Mammary epithelial cell (primary cell): ENCODE results near the gene LRIG1.

ENCODE experiments used
- CTCF ChIP-seq, 2 donors: IDR thresholded peaks in 1 of 2; conservative IDR thresholded peaks in 1 of 2; 2 replicates each; pipeline ENCODE4 v1.5.1; 2011 to 2012; ENCODE audit warnings: inconsistent platforms in 2 of 2, low read length in 2 of 2, mild to moderate bottlenecking in 2 of 2, control low read depth in 1 of 2, low read depth in 1 of 2; ENCODE audit not compliant: insufficient read depth in 1 of 2; ENCODE audit errors: extremely low read depth in 1 of 2
- EZH2 ChIP-seq: IDR thresholded peaks from 2 replicates; pipeline ENCODE4 v1.6.1; 2012; ENCODE audit warnings: low read length, inconsistent platforms, borderline replicate concordance

- TF ChIP-seq EZH2 (no peak), CTCF (conservative IDR thresholded peaks at IDR 0.05 in 1 of 2, IDR thresholded peaks at IDR 0.05 in 1 of 2; ENCODE audit: extremely low read depth in 1 of 2, insufficient read depth in 1 of 2, low read depth in 1 of 2, low read length in 2 of 2) (no peak)
These were observed 119.2 kb downstream of the LRIG1 start for GRCh38 chr3:66381626-66382025.
